GM12878 (cell line): ENCODE data around the gene KRTAP29-1. TPM values are rescaled to one million over a fixed set of nuclear protein-coding genes. Genes with fewer than 3 reads are reported as not detected.

Experiments used
- ATF3 ChIP-seq: IDR thresholded peaks from 2 replicates; pipeline ENCODE4 v1.6.1; 2011; ENCODE audit warnings: low read depth, mild to moderate bottlenecking, low read length, moderate library complexity, borderline replicate concordance; ENCODE audit errors: extremely low read depth
- CHD4 ChIP-seq: fragments of 200-600 bp; sonication (generic); IDR thresholded peaks from 2 replicates; pipeline ENCODE4 v1.6.1; 2016; ENCODE audit warnings: mild to moderate bottlenecking
- CUX1 ChIP-seq: IDR thresholded peaks from 2 replicates; pipeline ENCODE4 v1.6.1; 2012; ENCODE audit warnings: improper control_type of control experiment, low read depth, low read length; ENCODE audit not compliant: insufficient replicate concordance
- ETV6 ChIP-seq, 2 experiments: fragments of 450-650 bp in 1 of 2; IDR thresholded peaks in 1 of 2; conservative IDR thresholded peaks in 1 of 2; 2 replicates each; pipeline ENCODE4 v1.6.1; 2014; ENCODE audit warnings: antibody characterized with exemption in 1 of 2, borderline replicate concordance in 1 of 2, low read depth in 1 of 2, mild to moderate bottlenecking in 1 of 2, moderate library complexity in 1 of 2
- FOXM1 ChIP-seq: IDR thresholded peaks from 2 replicates; pipeline ENCODE4 v1.6.1; 2012; ENCODE audit warnings: low read depth, mild to moderate bottlenecking, inconsistent platforms, low read length, moderate library complexity
- HDAC6 ChIP-seq: fragments of 200-600 bp; sonication (generic); IDR thresholded peaks from one replicate; pipeline ENCODE4 v1.8.0; 2017; ENCODE audit warnings: antibody characterized with exemption; ENCODE audit not compliant: unreplicated experiment
- MAX ChIP-seq: IDR thresholded peaks from 2 replicates; pipeline ENCODE4 v1.6.1; 2012; ENCODE audit warnings: low read depth, low read length, improper control_type of control experiment
- RCOR1 ChIP-seq: conservative IDR thresholded peaks from 2 replicates; pipeline ENCODE4 v1.6.1; 2012; ENCODE audit warnings: low read depth, low read length, improper control_type of control experiment
- RELA ChIP-seq: fragments of 450-650 bp; IDR thresholded peaks from 2 replicates; pipeline ENCODE4 v1.8.0; 2014; ENCODE audit warnings: borderline replicate concordance; ENCODE audit not compliant: partially characterized antibody
- RELB ChIP-seq: fragments of 450-650 bp; IDR thresholded peaks from 2 replicates; pipeline ENCODE4 v1.6.1; 2017; ENCODE audit warnings: low read depth, mild to moderate bottlenecking, moderate library complexity
- SREBF1 ChIP-seq: IDR thresholded peaks from 2 replicates; pipeline ENCODE4 v1.6.1; 2012; ENCODE audit warnings: mild to moderate bottlenecking, low read length
- SUZ12 ChIP-seq: fragments of 200-600 bp; sonication (generic); IDR thresholded peaks from one replicate; pipeline ENCODE4 v1.6.1; 2018; ENCODE audit warnings: antibody characterized with exemption, mild to moderate bottlenecking; ENCODE audit not compliant: unreplicated experiment
- ZBTB33 ChIP-seq: fragments of 450-650 bp; IDR thresholded peaks from 2 replicates; pipeline ENCODE4 v1.6.1; 2017; ENCODE audit warnings: mild to moderate bottlenecking
- ZNF687 ChIP-seq: fragments of 450-650 bp; IDR thresholded peaks from 2 replicates; pipeline ENCODE4 v1.6.1; 2017; ENCODE audit warnings: mild to moderate bottlenecking, moderate library complexity
- polyA plus RNA-seq, 11 experiments: library from polyadenylated mRNA; depleted of rRNA in 4 of 11; unstranded in 6 of 11; stranded (reverse) in 5 of 11; fragments of >200 nt; fragmentation: Nextera tagmentation in 4 of 11; fragmentation: Illumina TruSeq in 1 of 11; extraction: Ambion mirVana in 4 of 11; extraction: Trizol in 1 of 11; gene quantifications; 1 replicate in 1 of 11; 2 replicates in 10 of 11; pipeline versions ENCODE4 v1.2.1 to v1.2.3, GENCODE V29; 2011 to 2016; ENCODE audit warnings: inconsistent platforms in 2 of 11, missing spikeins in 2 of 11, low read depth in 1 of 11
- total RNA-seq, 4 experiments: library from RNA; depleted of rRNA in 3 of 4; stranded (reverse); fragments of >200 nt in 3 of 4; fragmentation: Illumina TruSeq in 1 of 4; extraction: Trizol in 1 of 4; gene quantifications; 2 replicates each; pipeline versions ENCODE4 v1.2.1 to v1.2.3, GENCODE V29; 2013 to 2021

Gene KRTAP29-1
- total and polyA plus RNA-seq, 10 of the 15 experiments (the other 5 are each of a cell fraction or from before 2014, with no cell fraction given) = 1.9 TPM; not detected in 9

GRCh38 chr17:41338961-41339485 is 36.4 kb upstream of the KRTAP29-1 start (continued):
- TF ChIP-seq CUX1 (no peak), ZBTB33 (no peak), SREBF1 (no peak), HDAC6 (no peak), SUZ12 (no peak), RELA (no peak), RCOR1 (no peak), ZNF687 (no peak), ATF3 (no peak), CHD4 (no peak), FOXM1 (no peak), MAX (no peak), RELB (peak; percentile 68; the same call in 1 of the 2 replicates), ETV6 (conservative IDR thresholded peaks at IDR 0.05 in 1 of 2, IDR thresholded peaks at IDR 0.05 in 1 of 2; ENCODE audit: borderline replicate concordance in 1 of 2, low read depth in 1 of 2) (no peak)
